ENCODE measurements around the gene SPO11.

DNA sequence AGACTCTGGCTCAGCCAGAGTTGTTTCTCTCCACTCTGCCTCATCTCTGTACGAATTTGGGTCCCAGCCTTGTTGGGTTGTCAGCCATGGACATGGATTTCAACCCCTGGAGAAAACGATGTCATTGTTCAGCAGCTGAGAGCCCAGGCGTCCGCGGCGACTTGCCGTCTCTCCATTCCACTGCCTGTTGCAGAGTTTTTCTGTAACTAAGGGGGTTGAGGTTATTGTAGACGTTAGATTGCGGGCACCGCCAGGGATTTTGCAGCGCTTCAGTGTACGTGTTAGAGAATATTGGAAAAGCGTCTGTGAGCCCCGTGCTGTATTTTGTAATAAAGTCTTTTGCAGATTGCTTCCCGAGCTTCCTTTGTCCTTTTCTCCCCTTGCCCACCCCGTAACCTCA lies 48.5 kb downstream of the SPO11 start:
- TF ChIP-seq, protein P1, sequence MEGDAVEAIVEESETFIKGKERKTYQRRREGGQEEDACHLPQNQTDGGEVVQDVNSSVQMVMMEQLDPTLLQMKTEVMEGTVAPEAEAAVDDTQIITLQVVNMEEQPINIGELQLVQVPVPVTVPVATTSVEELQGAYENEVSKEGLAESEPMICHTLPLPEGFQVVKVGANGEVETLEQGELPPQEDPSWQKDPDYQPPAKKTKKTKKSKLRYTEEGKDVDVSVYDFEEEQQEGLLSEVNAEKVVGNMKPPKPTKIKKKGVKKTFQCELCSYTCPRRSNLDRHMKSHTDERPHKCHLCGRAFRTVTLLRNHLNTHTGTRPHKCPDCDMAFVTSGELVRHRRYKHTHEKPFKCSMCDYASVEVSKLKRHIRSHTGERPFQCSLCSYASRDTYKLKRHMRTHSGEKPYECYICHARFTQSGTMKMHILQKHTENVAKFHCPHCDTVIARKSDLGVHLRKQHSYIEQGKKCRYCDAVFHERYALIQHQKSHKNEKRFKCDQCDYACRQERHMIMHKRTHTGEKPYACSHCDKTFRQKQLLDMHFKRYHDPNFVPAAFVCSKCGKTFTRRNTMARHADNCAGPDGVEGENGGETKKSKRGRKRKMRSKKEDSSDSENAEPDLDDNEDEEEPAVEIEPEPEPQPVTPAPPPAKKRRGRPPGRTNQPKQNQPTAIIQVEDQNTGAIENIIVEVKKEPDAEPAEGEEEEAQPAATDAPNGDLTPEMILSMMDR (IDR thresholded peaks at IDR 0.05), result no peak
- no peak for TF ChIP-seq POLR2A (IDR thresholded peaks at IDR 0.05)

All from lower leg skin (tissue), 3 donors.